Activated naive CD4-positive, alpha-beta T cell treated with Interleukin-2 at 50 U/mL for 16 hours (primary cell): ENCODE results near the gene NES.

ENCODE experiments used
- DNase-seq: peaks from one replicate; pipeline ENCODE4 v3.0.0-alpha.2; 2020

NES gene

GRCh38 chr1:156618853-156619581 lies 58.2 kb downstream of the NES start, which contains the start of gene HAPLN2:
HAPLN2 (plus strand) TSS chr1:156619415; CDS start chr1:156623491, 4,076 bp downstream.
- peak; percentile 23 for DNase-seq
